Activated CD8-positive, alpha-beta T cell treated with anti-CD3 and anti-CD28 coated beads for 36 hours (primary cell): ENCODE measurements around the gene MACROD2. TPM values are rescaled to one million over a fixed set of nuclear protein-coding genes. Genes with fewer than 3 reads are reported as not detected.

Experiments
- ATAC-seq: fragments of 200-7000 bp; cut with Tn5 transposase; one replicate; pipeline ENCODE4 v1.10.0; 2021; ENCODE audit warnings: mild to moderate bottlenecking, moderate library complexity
- CTCF ChIA-PET: fragments of 350-600 bp; sonication (Branson Sonifier 250); formaldehyde crosslinking; loops from one replicate; lab custom pipeline; 2021; ENCODE audit warnings: antibody characterized with exemption; lab: Charles Lee
- POLR2A ChIA-PET: fragments of 350-600 bp; sonication (Branson Sonifier 250); formaldehyde crosslinking; loops from one replicate; lab custom pipeline; 2021; ENCODE audit warnings: antibody characterized with exemption; lab: Charles Lee
- DNase-seq: peaks from one replicate; pipeline ENCODE4 v3.0.0-alpha.2; 2020
- H3K27ac Mint-ChIP-seq: one replicate; pipeline ENCODE4 v1.8.0; 2021; ENCODE audit warnings: mild to moderate bottlenecking, mixed read lengths
- H3K27me3 Mint-ChIP-seq: one replicate; pipeline ENCODE4 v1.8.0; 2021; ENCODE audit warnings: mixed read lengths
- H3K36me3 Mint-ChIP-seq: one replicate; pipeline ENCODE4 v1.8.0; 2021; ENCODE audit warnings: low read depth, mixed read lengths
- H3K4me1 Mint-ChIP-seq: one replicate; pipeline ENCODE4 v1.8.0; 2021; ENCODE audit warnings: low read depth, mixed read lengths
- H3K4me3 Mint-ChIP-seq: one replicate; pipeline ENCODE4 v1.8.0; 2021; ENCODE audit warnings: mild to moderate bottlenecking, moderate library complexity, mixed read lengths
- H3K9me3 Mint-ChIP-seq: one replicate; pipeline ENCODE4 v1.8.0; 2021; ENCODE audit warnings: mixed read lengths
- CTCF ChIP-seq: fragments of 200-600 bp; IDR thresholded peaks from one replicate; pipeline ENCODE4 v1.8.0; 2022; ENCODE audit warnings: antibody characterized with exemption, mild to moderate bottlenecking
- intact Hi-C: fragments of 100-400 bp; cut with micrococcal nuclease; formaldehyde crosslinking; loops from one replicate; pipeline ENCODE4 v1.10.0; 2022
- total RNA-seq, 2 experiments: library from RNA; stranded (reverse); gene quantifications; one replicate each; pipeline ENCODE4 v1.2.3, GENCODE V29; 2021

MACROD2 gene
- total RNA-seq, 2 experiments from 2014 or later: not detected

GRCh38 chr20:14780508-14780907, 785.2 kb downstream of the MACROD2 start:
- DNase-seq (no peak), ATAC-seq (no peak)
- TF ChIP-seq CTCF: no peak
- Mint-ChIP-seq H3K4me1 (no peaks in the 10 kb centered on the region), H3K27me3 (no peaks in the 10 kb centered on the region), H3K36me3 (no peaks in the 10 kb centered on the region), H3K27ac (no peak overlapping the region), H3K4me3 (no peak overlapping the region), H3K9me3 (peaks cover 5% of the 10 kb centered on the region)
- ChIA-PET POLR2A (no interaction called here), CTCF (no interaction called here)
- intact Hi-C loops: no loop called here

GRCh38 chr20:14782731-14783130, 787.4 kb downstream of the MACROD2 start:
- CTCF ChIA-PET: no interaction called here
- no peak for TF ChIP-seq CTCF
- DNase-seq: no peak
- H3K27ac Mint-ChIP-seq: no peak overlapping the region
- no peak overlapping the region for H3K4me3 Mint-ChIP-seq
- no peaks in the 10 kb centered on the region for H3K27me3 Mint-ChIP-seq
- intact Hi-C loops: no loop called here
- no peaks in the 10 kb centered on the region for H3K36me3 Mint-ChIP-seq
- H3K4me1 Mint-ChIP-seq: no peaks in the 10 kb centered on the region
- no peak for ATAC-seq
- POLR2A ChIA-PET: no interaction called here
- H3K9me3 Mint-ChIP-seq: peaks cover 5% of the 10 kb centered on the region

GRCh38 chr20:14783766-14784165, 788.5 kb downstream of the MACROD2 start:
- POLR2A ChIA-PET: interaction anchor here (0.8 kb wide), 1 partner anchor 779 kb away, joined by 3 read pairs; no protein-coding TSS in a partner anchor
- H3K27me3 Mint-ChIP-seq: no peaks in the 10 kb centered on the region
- H3K36me3 Mint-ChIP-seq: no peaks in the 10 kb centered on the region

GRCh38 chr20:14785065-14785743, 789.9 kb downstream of the MACROD2 start:
- no peaks in the 10 kb centered on the region for H3K4me1 Mint-ChIP-seq
- H3K4me3 Mint-ChIP-seq: no peak overlapping the region
- no peak for ATAC-seq
- ChIA-PET CTCF (no interaction called here), POLR2A (no interaction called here)
- no peak for DNase-seq
- no peaks in the 10 kb centered on the region for H3K27me3 Mint-ChIP-seq
- H3K9me3 Mint-ChIP-seq: peaks cover 2% of the 10 kb centered on the region
- intact Hi-C loops: no loop called here
- no peak for TF ChIP-seq CTCF
- no peaks in the 10 kb centered on the region for H3K36me3 Mint-ChIP-seq
- no peak overlapping the region for H3K27ac Mint-ChIP-seq

More at GRCh38 chr20:14783766-14784165, 788.5 kb downstream of the MACROD2 start:
- H3K9me3 Mint-ChIP-seq: peaks cover 2% of the 10 kb centered on the region
- DNase-seq: no peak
- H3K27ac Mint-ChIP-seq: no peak overlapping the region
- no peaks in the 10 kb centered on the region for H3K4me1 Mint-ChIP-seq
- no peak for ATAC-seq
- CTCF ChIA-PET: no interaction called here
- H3K4me3 Mint-ChIP-seq: no peak overlapping the region
- intact Hi-C loops: no loop called here
- TF ChIP-seq CTCF: no peak

GRCh38 chr20:14790190-14790589, 794.9 kb downstream of the MACROD2 start:
- Mint-ChIP-seq H3K36me3 (no peaks in the 10 kb centered on the region), H3K27me3 (no peaks in the 10 kb centered on the region), H3K27ac (no peak overlapping the region), H3K4me3 (no peak overlapping the region), H3K9me3 (no peaks in the 10 kb centered on the region), H3K4me1 (no peaks in the 10 kb centered on the region)
- intact Hi-C loops: no loop called here
- ChIA-PET CTCF (no interaction called here), POLR2A (no interaction called here)
- no peak for TF ChIP-seq CTCF
- ATAC-seq: no peak
- DNase-seq: no peak
